ENCODE data around the gene KDM2B. TPM values are rescaled to one million over a fixed set of nuclear protein-coding genes. Genes with fewer than 3 reads are reported as not detected.

The KDM2B gene
- total and polyA plus RNA-seq, 2 of the 8 experiments (the other 6 are each of a cell fraction or from before 2014, with no cell fraction given) = 111 to 162 TPM

DNA sequence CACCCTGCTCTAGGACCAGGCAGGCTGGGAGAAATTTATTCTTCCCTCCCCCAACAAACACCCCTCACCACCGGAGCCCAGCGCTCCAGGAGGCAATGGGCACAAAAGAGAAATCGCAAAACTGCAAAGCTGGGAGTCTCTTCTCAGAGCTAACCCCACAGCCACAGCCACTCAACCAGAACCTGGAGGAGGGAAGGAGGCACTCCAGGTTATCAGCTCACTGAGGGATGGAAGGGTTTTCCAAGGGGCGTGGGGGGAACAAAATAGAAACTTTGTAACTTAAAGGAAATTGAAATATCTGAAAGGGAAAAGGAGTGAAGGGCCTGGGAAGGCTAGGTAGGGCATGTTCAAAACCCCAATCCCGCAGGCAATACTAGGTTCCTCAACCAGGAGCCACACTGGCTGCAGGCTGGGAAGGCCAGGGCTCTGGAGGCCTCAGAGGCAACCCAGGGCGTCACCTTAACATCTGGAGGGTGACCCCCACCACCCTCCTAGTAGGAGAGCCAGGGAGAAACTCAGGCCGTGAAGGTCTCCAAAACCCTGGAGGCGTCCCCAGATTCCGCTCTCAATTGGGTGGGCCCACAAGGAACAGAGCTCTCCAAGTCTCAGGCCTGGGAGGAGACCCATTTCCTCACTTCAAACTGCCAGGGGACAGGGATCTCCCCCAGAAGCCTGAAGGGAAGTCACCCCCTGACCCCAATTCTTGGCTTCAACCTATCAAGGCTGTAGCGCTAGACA is 3.2 kb downstream of the KDM2B start:
- no peak overlapping the region for H2AFZ ChIP-seq (ENCODE audit: low read length)
- peaks cover 20 to 35% (median 20%) of the 10 kb centered on the region in 4 experiments for H3K36me3 ChIP-seq (ENCODE audit: control insufficient read depth in 2 of 4, insufficient read depth in 4 of 4, low read length in 3 of 4)
- H3K56ac ChIP-seq (replicated peaks; ENCODE audit: insufficient read length, low read depth, low read length) = peak overlapping the region; percentile 90
- H2BK20ac ChIP-seq (ENCODE audit: low read length) = peak overlapping the region; percentile 86; the same call in 1 of the 2 replicates
- peak overlapping the region; percentile 98 for H2BK5ac ChIP-seq (ENCODE audit: low read depth, low read length)
- H3K27me3 ChIP-seq (replicated peaks in 1 of 4; ENCODE audit: control insufficient read depth in 3 of 4, extremely low read depth in 1 of 4, insufficient read depth in 3 of 4, low read length in 3 of 4) = no peaks in the 10 kb centered on the region
- peak overlapping the region; percentile 48 for H3K14ac ChIP-seq (ENCODE audit: insufficient read length)
- peaks cover 10 to 25% (median 16%) of the 10 kb centered on the region in 4 experiments for H3K4me1 ChIP-seq (replicated peaks in 1 of 4; ENCODE audit: control insufficient read depth in 3 of 4, insufficient read depth in 4 of 4, low read length in 3 of 4)
- peak overlapping the region; percentile 95 for H4K5ac ChIP-seq (ENCODE audit: insufficient read length, low read depth, low read length)
- 0 out of 2 replicates have a peak overlapping the region, but pooled peaks have one; percentile 29 for H2BK15ac ChIP-seq (ENCODE audit: low read length)
- POLR2A ChIA-PET (ENCODE audit: partially characterized antibody) = interaction anchor here (0.6 to 31.0 kb wide), 28 partner anchors 8 to 226 kb away, joined by 3 to 793 read pairs (median 5); partner anchors contain the start of genes MORN3, ORAI1 and TMEM120B
- peaks cover 15% of the 10 kb centered on the region for H3K79me1 ChIP-seq (ENCODE audit: low read depth, low read length)
- H3K79me2 ChIP-seq (ENCODE audit: control insufficient read depth in 1 of 2, insufficient read depth in 2 of 2, low read length in 2 of 2) = peaks cover 0 to 63% of the 10 kb centered on the region in 2 experiments; a peak in 2 of 4 replicates
- H3K27ac ChIP-seq (ENCODE audit: low read depth, low read length) = peak overlapping the region; percentile 95
- 3% methylated on average over 10 of the region's 10 CpGs; no CpG with 5 or more reads in 1 of the 2 experiments for WGBS, 2 experiments (ENCODE audit: extremely low coverage in 1 of 2, insufficient coverage in 1 of 2, insufficient read length in 1 of 2, insufficient replicate concordance in 2 of 2, low coverage in 1 of 2, low lambda C conversion rate in 2 of 2, missing lambda C conversion rate in 1 of 2)
- peak overlapping the region; percentile 60 to 88 (median 81) for H3K4me3 ChIP-seq (ENCODE audit: extremely low read depth in 1 of 4, insufficient read depth in 2 of 4, low read depth in 3 of 4, low read length in 4 of 4)
- DNase-seq (ENCODE audit: low read depth in 1 of 2, low spot score in 2 of 2) (peak in 1 of 2 experiments; percentile 55), FAIRE-seq (no peak)
- peak overlapping the region; percentile 90 to 100 for H3K4me2 ChIP-seq (ENCODE audit: insufficient read depth in 1 of 2, low read depth in 2 of 2, low read length in 2 of 2)
- H3K23ac ChIP-seq (ENCODE audit: insufficient read length) = no peak overlapping the region
- H4K8ac ChIP-seq (ENCODE audit: extremely low read depth, insufficient read depth, low read length) = peak overlapping the region; percentile 86
- peak overlapping the region; percentile 7 for H2AK5ac ChIP-seq (ENCODE audit: low read depth, low read length)
- H3K9me3 ChIP-seq (ENCODE audit: insufficient read depth in 2 of 2, low read depth in 1 of 2, low read length in 1 of 2) = no peaks in the 10 kb centered on the region
- peak overlapping the region; percentile 98 for H2BK12ac ChIP-seq (ENCODE audit: low read depth, low read length)
- CTCF ChIA-PET (ENCODE audit: partially characterized antibody) = interaction anchor here (0.6 to 6.6 kb wide), 19 partner anchors 14 to 107 kb away, joined by 3 to 57 read pairs (median 4); partner anchors contain the start of genes MORN3 and ORAI1
- peak overlapping the region; percentile 98 for H3K18ac ChIP-seq (ENCODE audit: extremely low read depth, low read length)
- H4K20me1 ChIP-seq (replicated peaks in 1 of 2; ENCODE audit: control insufficient read depth in 1 of 2, insufficient read depth in 2 of 2, low read length in 2 of 2) = peaks cover 0 to 2% of the 10 kb centered on the region in 2 experiments
- H3K4ac ChIP-seq (replicated peaks; ENCODE audit: insufficient read length, low read depth, low read length) = peak overlapping the region; percentile 47
- peak overlapping the region; percentile 89 for H2BK120ac ChIP-seq (replicated peaks; ENCODE audit: low read depth, low read length)
- peak overlapping the region in 3 of 4 experiments; percentile 87 to 90 (median 88); a peak in 6 of 7 replicates for H3K9ac ChIP-seq (replicated peaks in 1 of 4; ENCODE audit: extremely low read depth in 1 of 4, low read depth in 3 of 4, low read length in 3 of 4)
- peaks cover 28% of the 10 kb centered on the region for H3K23me2 ChIP-seq (ENCODE audit: low read depth, low read length)
- peak overlapping the region; percentile 98 for H4K91ac ChIP-seq (replicated peaks; ENCODE audit: insufficient read length, low read length)
- TF ChIP-seq RXRA (IDR thresholded peaks at IDR 0.05; ENCODE audit: insufficient read depth, low read depth, low read length) = no peak
- no peak for TF ChIP-seq SP4 (IDR thresholded peaks at IDR 0.05; ENCODE audit: low read length)
- TF ChIP-seq EP300 (IDR thresholded peaks at IDR 0.05; ENCODE audit: borderline replicate concordance in 1 of 2, low read depth in 2 of 2, low read length in 2 of 2) = no peak
- TF ChIP-seq SIRT6 (IDR thresholded peaks at IDR 0.05; ENCODE audit: low read length) = no peak
- TF ChIP-seq SRF (IDR thresholded peaks at IDR 0.05; ENCODE audit: low read depth, low read length) = no peak
- peak; percentile 21 to 74 for TF ChIP-seq POLR2A (IDR thresholded peaks at IDR 0.05; ENCODE audit: control extremely low read depth in 1 of 2, low read depth in 2 of 2, low read length in 2 of 2)
- TF ChIP-seq RBBP5 (IDR thresholded peaks at IDR 0.05; ENCODE audit: borderline replicate concordance, low read depth, low read length) = no peak
- no peak for TF ChIP-seq POU5F1 (IDR thresholded peaks at IDR 0.05; ENCODE audit: low read depth, low read length)
- TF ChIP-seq GABPA (IDR thresholded peaks at IDR 0.05; ENCODE audit: borderline replicate concordance, insufficient read depth, low read length) = no peak
- TF ChIP-seq TAF1 (IDR thresholded peaks at IDR 0.05; ENCODE audit: low read depth, low read length) = 0 out of 2 replicates have a peak, but pooled peaks have one; percentile 32
- peak; percentile 10 for TF ChIP-seq TAF7 (optimal IDR thresholded peaks at IDR 0.05; ENCODE audit: borderline replicate concordance, low read depth, low read length)
- TF ChIP-seq JUN (IDR thresholded peaks at IDR 0.05; ENCODE audit: low read depth, low read length) = no peak
